Hepatocyte (in vitro differentiated cells): Measurements from ENCODE around the gene ETHE1. TPM values are rescaled to one million over a fixed set of nuclear protein-coding genes. Genes with fewer than 3 reads are reported as not detected.

ENCODE experiments used
- DNase-seq: peaks from one replicate; pipeline ENCODE4 v3.0.0-alpha.2; 2016; ENCODE audit warnings: low spot score
- H2AFZ ChIP-seq: fragments of 200-600 bp; sonication (generic); 2 replicates; pipeline ENCODE4 v1.6.0; 2016; ENCODE audit warnings: antibody characterized with exemption, mild to moderate bottlenecking
- H3K27ac ChIP-seq: fragments of 200-600 bp; sonication (generic); 2 replicates; pipeline ENCODE4 v1.5.1; 2016; ENCODE audit warnings: mild to moderate bottlenecking
- H3K27me3 ChIP-seq: fragments of 200-600 bp; sonication (generic); 2 replicates; pipeline ENCODE4 v1.6.1; 2016
- H3K36me3 ChIP-seq: fragments of 200-600 bp; sonication (generic); replicated peaks from 2 replicates; pipeline ENCODE4 v1.5.1; 2016; ENCODE audit warnings: low read depth; ENCODE audit not compliant: insufficient read depth
- H3K4me1 ChIP-seq: fragments of 200-600 bp; sonication (generic); 2 replicates; pipeline ENCODE4 v1.5.1; 2016; ENCODE audit warnings: mild to moderate bottlenecking, moderate library complexity; ENCODE audit not compliant: insufficient read depth
- H3K4me2 ChIP-seq: fragments of 200-600 bp; sonication (generic); 2 replicates; pipeline ENCODE4 v1.6.0; 2016
- H3K4me3 ChIP-seq: fragments of 200-600 bp; sonication (generic); 2 replicates; pipeline ENCODE4 v1.5.1; 2016; ENCODE audit warnings: mild to moderate bottlenecking
- H3K79me2 ChIP-seq: fragments of 200-600 bp; sonication (generic); 2 replicates; pipeline ENCODE4 v1.6.0; 2017; ENCODE audit warnings: mild to moderate bottlenecking
- H3K9me2 ChIP-seq: fragments of 200-600 bp; sonication (generic); replicated peaks from 2 replicates; pipeline ENCODE4 v1.6.0; 2017; ENCODE audit warnings: mild to moderate bottlenecking; ENCODE audit not compliant: insufficient read depth
- H3K9me3 ChIP-seq: fragments of 200-600 bp; sonication (generic); 2 replicates; pipeline ENCODE4 v1.5.1; 2016; ENCODE audit warnings: low read depth, mild to moderate bottlenecking
- H4K20me1 ChIP-seq: fragments of 200-600 bp; sonication (generic); 2 replicates; pipeline ENCODE4 v1.6.0; 2016; ENCODE audit warnings: mild to moderate bottlenecking; ENCODE audit not compliant: insufficient read depth, poor library complexity, severe bottlenecking
- CTCF ChIP-seq: fragments of 200-600 bp; sonication (generic); IDR thresholded peaks from 2 replicates; pipeline ENCODE4 v1.5.1; 2016; ENCODE audit warnings: antibody characterized with exemption, mild to moderate bottlenecking; ENCODE audit not compliant: poor library complexity
- EZH2 ChIP-seq: fragments of 200-600 bp; sonication (generic); IDR thresholded peaks from 2 replicates; pipeline ENCODE4 v1.6.1; 2016; ENCODE audit warnings: antibody characterized with exemption, mild to moderate bottlenecking, borderline replicate concordance
- EZH2phosphoT487 ChIP-seq: fragments of 200-600 bp; sonication (generic); IDR thresholded peaks from one replicate; pipeline ENCODE4 v1.6.1; 2018; ENCODE audit warnings: antibody characterized with exemption, mild to moderate bottlenecking, low read depth, moderate library complexity; ENCODE audit not compliant: unreplicated experiment, severe bottlenecking
- WGBS: methylation state at CpG from one replicate; pipeline ENCODE4 v1.1.6; 2016; ENCODE audit warnings: low lambda C conversion rate; ENCODE audit errors: missing lambda C conversion rate; 5-methylcytosine and 5-hydroxymethylcytosine counted together
- polyA plus RNA-seq: library from polyadenylated mRNA; unstranded; fragments of >200 nt; fragmentation: Nextera tagmentation; extraction: Ambion mirVana; gene quantifications from 2 replicates; pipeline ENCODE4 v1.2.1, GENCODE V29; 2016
- total RNA-seq: library from RNA; depleted of rRNA; stranded (reverse); fragments of >200 nt; gene quantifications from 2 replicates; pipeline ENCODE4 v1.2.3, GENCODE V29; 2014

ETHE1 gene
- total and polyA plus RNA-seq, 2 experiments from 2014 or later = 42.1 to 65.1 TPM

DNA sequence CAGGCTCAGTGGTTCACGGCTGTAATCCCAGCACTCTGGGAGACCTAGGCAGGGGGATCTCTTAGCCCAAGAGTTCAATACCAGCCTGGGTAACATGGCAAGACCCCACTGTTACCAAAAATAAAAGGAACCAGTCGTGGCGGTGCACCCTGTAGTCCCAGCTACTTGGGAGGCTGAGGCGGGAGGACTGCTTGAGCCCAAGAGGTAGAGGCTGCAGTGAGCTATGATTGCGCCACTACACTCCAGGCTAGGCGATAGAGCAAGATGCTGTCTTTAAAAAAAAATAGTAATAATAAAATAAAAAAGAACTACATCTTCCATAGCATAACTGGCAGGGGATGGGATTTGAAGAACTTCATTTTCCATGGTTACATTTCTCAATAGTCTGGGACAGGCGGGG is 64.6 kb downstream of the ETHE1 start:
- no peaks in the 10 kb centered on the region for H3K9me3 ChIP-seq
- peak overlapping the region; percentile 20 for H3K4me3 ChIP-seq
- DNase-seq = no peak
- no peaks in the 10 kb centered on the region for H3K79me2 ChIP-seq
- H4K20me1 ChIP-seq = no peaks in the 10 kb centered on the region
- WGBS = 91% methylated on average over 7 of the region's 7 CpGs
- no peak overlapping the region for H3K27ac ChIP-seq
- no peaks in the 10 kb centered on the region for H3K36me3 ChIP-seq
- H2AFZ ChIP-seq = no peak overlapping the region
- H3K27me3 ChIP-seq = no peaks in the 10 kb centered on the region
- no peaks in the 10 kb centered on the region for H3K4me1 ChIP-seq
- H3K9me2 ChIP-seq = no peaks in the 10 kb centered on the region
- H3K4me2 ChIP-seq = peak overlapping the region; percentile 84
- no peak for TF ChIP-seq EZH2phosphoT487
- no peak for TF ChIP-seq EZH2
- no peak for TF ChIP-seq CTCF

DNA sequence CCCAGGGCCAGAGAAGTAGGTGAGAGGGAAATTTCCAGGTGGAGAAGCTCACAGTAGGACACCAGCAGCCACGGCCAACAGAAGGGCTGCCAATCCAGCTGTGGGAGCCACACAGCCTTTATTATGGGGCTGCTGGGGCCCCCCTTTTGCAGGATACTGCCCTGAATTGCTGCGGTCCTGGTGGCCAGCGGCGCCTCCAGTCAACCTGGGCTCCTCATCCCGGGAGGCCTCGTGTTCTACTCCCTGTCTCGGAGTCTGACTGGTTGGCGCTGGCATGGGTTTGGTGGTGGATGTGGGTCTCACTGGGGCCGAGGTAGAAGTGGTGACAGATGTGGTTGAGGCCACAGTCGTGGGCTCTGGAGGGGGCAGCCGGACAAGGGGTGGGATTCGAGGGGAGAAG is 65.7 kb downstream of the ETHE1 start:
- WGBS = 94% methylated on average over 11 of the region's 12 CpGs
- H3K9me2 ChIP-seq = no peaks in the 10 kb centered on the region
- no peaks in the 10 kb centered on the region for H4K20me1 ChIP-seq
- H3K79me2 ChIP-seq = no peaks in the 10 kb centered on the region
- H3K4me1 ChIP-seq = no peaks in the 10 kb centered on the region
- no peaks in the 10 kb centered on the region for H3K27me3 ChIP-seq
- DNase-seq = no peak
- H3K4me2 ChIP-seq = no peak overlapping the region
- H3K36me3 ChIP-seq = no peaks in the 10 kb centered on the region
- no peak overlapping the region for H2AFZ ChIP-seq
- TF ChIP-seq CTCF (no peak), EZH2 (no peak), EZH2phosphoT487 (no peak)
- H3K4me3 ChIP-seq = no peak overlapping the region
- H3K9me3 ChIP-seq = no peaks in the 10 kb centered on the region
- no peak overlapping the region for H3K27ac ChIP-seq

GRCh38 chr19:43460362-43461016 is 66.5 kb downstream of the ETHE1 start:
- H3K27ac ChIP-seq = no peak overlapping the region
- no peaks in the 10 kb centered on the region for H3K79me2 ChIP-seq
- H2AFZ ChIP-seq = no peak overlapping the region
- H3K27me3 ChIP-seq = no peaks in the 10 kb centered on the region
- no peak for DNase-seq
- H4K20me1 ChIP-seq = no peaks in the 10 kb centered on the region
- 69% methylated on average over 16 of the region's 16 CpGs for WGBS
- no peaks in the 10 kb centered on the region for H3K4me1 ChIP-seq
- no peak for TF ChIP-seq EZH2phosphoT487
- H3K4me2 ChIP-seq = no peak overlapping the region
- no peak overlapping the region for H3K4me3 ChIP-seq
- no peaks in the 10 kb centered on the region for H3K9me2 ChIP-seq
- no peaks in the 10 kb centered on the region for H3K36me3 ChIP-seq
- H3K9me3 ChIP-seq = no peaks in the 10 kb centered on the region

- Histone ChIP-seq H3K4me2 (no peak overlapping the region), H3K36me3 (no peaks in the 10 kb centered on the region), H2AFZ (no peak overlapping the region), H3K4me3 (no peak overlapping the region), H3K79me2 (no peaks in the 10 kb centered on the region), H3K27me3 (no peaks in the 10 kb centered on the region), H4K20me1 (no peaks in the 10 kb centered on the region), H3K4me1 (no peaks in the 10 kb centered on the region), H3K9me2 (no peaks in the 10 kb centered on the region), H3K27ac (no peak overlapping the region), H3K9me3 (no peaks in the 10 kb centered on the region)
- DNase-seq = no peak
- TF ChIP-seq EZH2 (no peak), EZH2phosphoT487 (no peak), CTCF (no peak)
- WGBS = 88% methylated on average over 4 of the region's 4 CpGs
Observed at GRCh38 chr19:43457809-43458208, 69.2 kb downstream of the ETHE1 start.

Other genes starting within 250 kb of the ETHE1 start
- gene CD177, start 173.5 kb downstream of the ETHE1 start, total RNA-seq = 0.30 and 1.2 TPM in 2 replicates
- 0.49 TPM in 1 of 2 replicates, not detected in the other for gene CD177, start 173.5 kb downstream of the ETHE1 start, polyA plus RNA-seq
- not detected in 2 replicates for gene TEX101, start 112.3 kb downstream of the ETHE1 start, total RNA-seq
- not detected in 2 replicates for gene TEX101, start 112.3 kb downstream of the ETHE1 start, polyA plus RNA-seq
- gene LYPD3, start 61.6 kb downstream of the ETHE1 start, total RNA-seq = 4.6 and 4.8 TPM in 2 replicates
- 13.2 and 13.5 TPM in 2 replicates for gene LYPD3, start 61.6 kb downstream of the ETHE1 start, polyA plus RNA-seq
- gene PHLDB3, start 22.5 kb downstream of the ETHE1 start, total RNA-seq = 22.2 and 24.9 TPM in 2 replicates
- 23.4 and 29.0 TPM in 2 replicates for gene PHLDB3, start 22.5 kb downstream of the ETHE1 start, polyA plus RNA-seq
- 0.84 TPM in 1 of 2 replicates, not detected in the other for gene ZNF575, start 6.0 kb upstream of the ETHE1 start, total RNA-seq
- 3.1 and 6.8 TPM in 2 replicates for gene ZNF575, start 6.0 kb upstream of the ETHE1 start, polyA plus RNA-seq
- gene XRCC1, start 48.3 kb upstream of the ETHE1 start, total RNA-seq = 27.8 and 34.3 TPM in 2 replicates
- gene XRCC1, start 48.3 kb upstream of the ETHE1 start, polyA plus RNA-seq = 27.3 and 27.8 TPM in 2 replicates
- 4.7 and 11.4 TPM in 2 replicates for gene PINLYP, start 48.6 kb upstream of the ETHE1 start, total RNA-seq
- gene PINLYP, start 48.6 kb upstream of the ETHE1 start, polyA plus RNA-seq = 4.5 and 4.6 TPM in 2 replicates
- 26.0 and 26.2 TPM in 2 replicates for gene IRGQ, start 68.9 kb upstream of the ETHE1 start, total RNA-seq
- gene IRGQ, start 68.9 kb upstream of the ETHE1 start, polyA plus RNA-seq = 9.6 and 14.4 TPM in 2 replicates
- 12.8 and 16.2 TPM in 2 replicates for gene ZNF576, start 69.4 kb upstream of the ETHE1 start, total RNA-seq
- 16.1 and 18.1 TPM in 2 replicates for gene ZNF576, start 69.4 kb upstream of the ETHE1 start, polyA plus RNA-seq
- 0.27 TPM in 1 of 2 replicates, not detected in the other for gene SRRM5, start 84.9 kb upstream of the ETHE1 start, total RNA-seq
- 0.24 and 0.79 TPM in 2 replicates for gene SRRM5, start 84.9 kb upstream of the ETHE1 start, polyA plus RNA-seq
- 35.9 and 40.2 TPM in 2 replicates for gene ZNF428, start 92.4 kb upstream of the ETHE1 start, total RNA-seq
- gene ZNF428, start 92.4 kb upstream of the ETHE1 start, polyA plus RNA-seq = 73.9 and 74.9 TPM in 2 replicates
- gene CADM4, start 112.6 kb upstream of the ETHE1 start, total RNA-seq = 22.7 and 24.4 TPM in 2 replicates
- gene CADM4, start 112.6 kb upstream of the ETHE1 start, polyA plus RNA-seq = 16.6 and 17.1 TPM in 2 replicates
- 25.0 and 28.0 TPM in 2 replicates for gene PLAUR, start 143.0 kb upstream of the ETHE1 start, total RNA-seq
- gene PLAUR, start 143.0 kb upstream of the ETHE1 start, polyA plus RNA-seq = 57.8 and 65.1 TPM in 2 replicates
- gene IRGC, start 188.9 kb upstream of the ETHE1 start, total RNA-seq = not detected in 2 replicates
- gene IRGC, start 188.9 kb upstream of the ETHE1 start, polyA plus RNA-seq = not detected in 2 replicates
- gene SMG9, start 227.8 kb upstream of the ETHE1 start, total RNA-seq = 9.5 and 16.1 TPM in 2 replicates
- gene SMG9, start 227.8 kb upstream of the ETHE1 start, polyA plus RNA-seq = 34.9 and 39.7 TPM in 2 replicates